Measurements from ENCODE around the gene PPP1R7. TPM values are rescaled to one million over a fixed set of nuclear protein-coding genes. Genes with fewer than 3 reads are reported as not detected.

PPP1R7 gene
- total RNA-seq, 2 donors from 2014 or later = 48.5 to 52.7 TPM

GRCh38 chr2:241228081-241228859 lies 78.0 kb downstream of the PPP1R7 start:
- peaks cover 66% of the 10 kb centered on the region for H3K36me3 ChIP-seq (ENCODE audit: control insufficient read depth, insufficient read depth, low read length)
- H3K9ac ChIP-seq (ENCODE audit: extremely low read depth, low read length, poor library complexity, severe bottlenecking) = no peak overlapping the region
- no peaks in the 10 kb centered on the region for H3K27me3 ChIP-seq (ENCODE audit: control insufficient read depth, insufficient read depth, low read length, poor library complexity, severe bottlenecking)
- 95 to 98% methylated on average over 20 to 26 of the region's 26 CpGs for WGBS, 2 experiments (ENCODE audit: insufficient coverage in 1 of 2, insufficient read length in 1 of 2)
- no peak overlapping the region for H3K27ac ChIP-seq (ENCODE audit: low read depth, low read length)
- no peak overlapping the region for H3K4me3 ChIP-seq (ENCODE audit: low read length)
- Mint-ChIP-seq H3K27me3 (ENCODE audit: insufficient read depth) (no peaks in the 10 kb centered on the region), H3K27ac (peak overlapping the region; percentile 72), H3K9me3 (no peaks in the 10 kb centered on the region), H3K4me3 (no peak overlapping the region), H3K36me3 (ENCODE audit: low read depth) (peaks cover 70% of the 10 kb centered on the region), H3K4me1 (no peaks in the 10 kb centered on the region)
- no peak for DNase-seq
- no peaks in the 10 kb centered on the region for H3K4me1 ChIP-seq (ENCODE audit: control insufficient read depth, insufficient read depth, low read length)
- no peak for TF ChIP-seq CTCF (conservative IDR thresholded peaks at IDR 0.05)
- no peaks in the 10 kb centered on the region for H3K9me3 ChIP-seq (ENCODE audit: control insufficient read depth, low read length)

- DNase-seq = no peak
- Mint-ChIP-seq H3K9me3 (no peaks in the 10 kb centered on the region), H3K27ac (peak overlapping the region; percentile 45), H3K27me3 (ENCODE audit: insufficient read depth) (no peaks in the 10 kb centered on the region), H3K4me1 (no peaks in the 10 kb centered on the region), H3K36me3 (ENCODE audit: low read depth) (peaks cover 78% of the 10 kb centered on the region), H3K4me3 (no peak overlapping the region)
- WGBS, 2 experiments (ENCODE audit: insufficient coverage in 1 of 2, insufficient read length in 1 of 2) = 94% methylated on average over 17 to 20 of the region's 20 CpGs
- H3K4me3 ChIP-seq (ENCODE audit: low read length) = no peak overlapping the region
- peaks cover 73% of the 10 kb centered on the region for H3K36me3 ChIP-seq (ENCODE audit: control insufficient read depth, insufficient read depth, low read length)
- no peaks in the 10 kb centered on the region for H3K27me3 ChIP-seq (ENCODE audit: control insufficient read depth, insufficient read depth, low read length, poor library complexity, severe bottlenecking)
- H3K9me3 ChIP-seq (ENCODE audit: control insufficient read depth, low read length) = no peaks in the 10 kb centered on the region
- H3K9ac ChIP-seq (ENCODE audit: extremely low read depth, low read length, poor library complexity, severe bottlenecking) = no peak overlapping the region
- no peak for TF ChIP-seq CTCF (conservative IDR thresholded peaks at IDR 0.05)
- H3K4me1 ChIP-seq (ENCODE audit: control insufficient read depth, insufficient read depth, low read length) = no peaks in the 10 kb centered on the region
- H3K27ac ChIP-seq (ENCODE audit: low read depth, low read length) = no peak overlapping the region
These were observed 78.7 kb downstream of the PPP1R7 start for GRCh38 chr2:241228860-241229516.

- Histone ChIP-seq H3K36me3 (ENCODE audit: control insufficient read depth, insufficient read depth, low read length) (peaks cover 81% of the 10 kb centered on the region), H3K4me3 (ENCODE audit: low read length) (no peak overlapping the region)
- WGBS, 2 experiments (ENCODE audit: insufficient coverage in 1 of 2, insufficient read length in 1 of 2) = 96 to 97% methylated on average over 22 to 29 of the region's 29 CpGs
These were observed 79.5 kb downstream of the PPP1R7 start for GRCh38 chr2:241229563-241230401.

More at GRCh38 chr2:241229563-241230401, 79.5 kb downstream of the PPP1R7 start:
- H3K4me1 Mint-ChIP-seq = no peaks in the 10 kb centered on the region
- H3K36me3 Mint-ChIP-seq (ENCODE audit: low read depth) = peaks cover 80% of the 10 kb centered on the region
- no peak for TF ChIP-seq CTCF (conservative IDR thresholded peaks at IDR 0.05)
- no peaks in the 10 kb centered on the region for H3K9me3 ChIP-seq (ENCODE audit: control insufficient read depth, low read length)
- no peaks in the 10 kb centered on the region for H3K4me1 ChIP-seq (ENCODE audit: control insufficient read depth, insufficient read depth, low read length)
- H3K9ac ChIP-seq (ENCODE audit: extremely low read depth, low read length, poor library complexity, severe bottlenecking) = no peak overlapping the region
- H3K27me3 ChIP-seq (ENCODE audit: control insufficient read depth, insufficient read depth, low read length, poor library complexity, severe bottlenecking) = no peaks in the 10 kb centered on the region
- H3K27me3 Mint-ChIP-seq (ENCODE audit: insufficient read depth) = no peaks in the 10 kb centered on the region
- no peak overlapping the region for H3K27ac Mint-ChIP-seq
- no peak overlapping the region for H3K4me3 Mint-ChIP-seq
- H3K9me3 Mint-ChIP-seq = no peaks in the 10 kb centered on the region
- DNase-seq = no peak
- H3K27ac ChIP-seq (ENCODE audit: low read depth, low read length) = no peak overlapping the region

All from endodermal cell (in vitro differentiated cells).